Suprapubic skin (tissue), 4 donors: Measurements from ENCODE around the gene UXT. TPM values are rescaled to one million over a fixed set of nuclear protein-coding genes. Genes with fewer than 3 reads are reported as not detected.

Source experiments
- DNase-seq, 2 donors: peaks; one replicate each; pipeline ENCODE4 v3.0.0-alpha.2; 2019; ENCODE audit warnings: low spot score in 2 of 2
- H3K27ac ChIP-seq: fragments of 200-600 bp; sonication (generic); one replicate; pipeline ENCODE4 v1.5.1; 2019
- H3K27me3 ChIP-seq: fragments of 200-600 bp; sonication (generic); one replicate; pipeline ENCODE4 v1.5.1; 2019
- H3K36me3 ChIP-seq: fragments of 200-600 bp; sonication (generic); one replicate; pipeline ENCODE4 v1.5.1; 2019
- H3K4me1 ChIP-seq: fragments of 200-600 bp; sonication (generic); one replicate; pipeline ENCODE4 v1.5.1; 2019
- H3K4me3 ChIP-seq: fragments of 200-600 bp; sonication (generic); one replicate; pipeline ENCODE4 v1.5.1; 2019; ENCODE audit warnings: mild to moderate bottlenecking
- H3K9me3 ChIP-seq: fragments of 200-600 bp; sonication (generic); one replicate; pipeline ENCODE4 v1.5.1; 2019
- EP300 ChIP-seq: sonication (generic); formaldehyde crosslinking; IDR thresholded peaks from one replicate; pipeline ENCODE4 v1.6.1; 2017; ENCODE audit warnings: antibody characterized with exemption
- POLR2A ChIP-seq, 2 donors: fragments of 450-650 bp; IDR thresholded peaks; one replicate each; pipeline ENCODE4 v1.6.1; 2017; ENCODE audit warnings: antibody characterized with exemption in 2 of 2, mild to moderate bottlenecking in 2 of 2, moderate library complexity in 2 of 2
- POLR2AphosphoS5 ChIP-seq, 3 donors: sonication (generic); formaldehyde crosslinking; IDR thresholded peaks; one replicate each; pipeline ENCODE4 v1.6.1; 2017; ENCODE audit warnings: antibody characterized with exemption in 3 of 3
- WGBS: methylation state at CpG from one replicate; pipeline ENCODE4 v1.1.5; 2018; 5-methylcytosine and 5-hydroxymethylcytosine counted together
- total RNA-seq, 4 donors: library from RNA; depleted of rRNA; stranded (reverse); fragments of >200 nt; gene quantifications; one replicate each; pipeline ENCODE4 v1.1.0, GENCODE V29; 2016
- TF ChIP-seq, protein P1 (sequence below), 2 donors: fragments of 200-600 bp in 1 of 2; fragments of 450-650 bp in 1 of 2; sonication (generic) in 1 of 2; IDR thresholded peaks; one replicate each; pipeline ENCODE4 v1.5.1; 2016 to 2019; ENCODE audit warnings: antibody characterized with exemption in 2 of 2, mild to moderate bottlenecking in 1 of 2, moderate library complexity in 1 of 2

Gene UXT
- total RNA-seq, 4 donors from 2014 or later = 82.6 to 127 (median 118) TPM

DNA sequence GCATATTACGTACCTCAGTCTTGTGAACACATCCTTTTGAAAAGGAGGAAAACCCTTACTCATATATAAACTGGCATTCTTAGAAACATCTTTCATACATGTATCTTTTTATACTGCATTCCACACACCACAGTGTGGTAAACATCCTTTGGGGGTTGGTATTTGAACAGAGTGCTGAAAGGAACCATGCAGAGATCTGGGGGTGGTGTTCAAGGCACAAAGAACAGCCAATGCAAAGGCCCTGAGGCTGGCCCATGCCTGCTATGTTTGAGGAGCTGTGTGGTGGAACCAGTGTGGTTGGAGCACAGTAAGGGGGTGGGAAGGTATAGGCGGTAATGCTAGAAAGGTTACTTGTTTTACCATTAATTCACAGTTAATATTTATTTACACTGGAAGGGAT lies 10.6 kb downstream of the UXT start:
- H3K36me3 ChIP-seq = peaks cover 4% of the 10 kb centered on the region
- no peak overlapping the region for H3K4me3 ChIP-seq
- no peak overlapping the region for H3K27ac ChIP-seq
- H3K27me3 ChIP-seq = no peaks in the 10 kb centered on the region
- peaks cover 11% of the 10 kb centered on the region for H3K4me1 ChIP-seq
- 76% methylated on average over 2 of the region's 2 CpGs for WGBS
- no peak for TF ChIP-seq EP300
- no peak for TF ChIP-seq POLR2AphosphoS5 (IDR thresholded peaks at IDR 0.05)
- TF ChIP-seq, protein P1, sequence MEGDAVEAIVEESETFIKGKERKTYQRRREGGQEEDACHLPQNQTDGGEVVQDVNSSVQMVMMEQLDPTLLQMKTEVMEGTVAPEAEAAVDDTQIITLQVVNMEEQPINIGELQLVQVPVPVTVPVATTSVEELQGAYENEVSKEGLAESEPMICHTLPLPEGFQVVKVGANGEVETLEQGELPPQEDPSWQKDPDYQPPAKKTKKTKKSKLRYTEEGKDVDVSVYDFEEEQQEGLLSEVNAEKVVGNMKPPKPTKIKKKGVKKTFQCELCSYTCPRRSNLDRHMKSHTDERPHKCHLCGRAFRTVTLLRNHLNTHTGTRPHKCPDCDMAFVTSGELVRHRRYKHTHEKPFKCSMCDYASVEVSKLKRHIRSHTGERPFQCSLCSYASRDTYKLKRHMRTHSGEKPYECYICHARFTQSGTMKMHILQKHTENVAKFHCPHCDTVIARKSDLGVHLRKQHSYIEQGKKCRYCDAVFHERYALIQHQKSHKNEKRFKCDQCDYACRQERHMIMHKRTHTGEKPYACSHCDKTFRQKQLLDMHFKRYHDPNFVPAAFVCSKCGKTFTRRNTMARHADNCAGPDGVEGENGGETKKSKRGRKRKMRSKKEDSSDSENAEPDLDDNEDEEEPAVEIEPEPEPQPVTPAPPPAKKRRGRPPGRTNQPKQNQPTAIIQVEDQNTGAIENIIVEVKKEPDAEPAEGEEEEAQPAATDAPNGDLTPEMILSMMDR (IDR thresholded peaks at IDR 0.05) = no peak
- TF ChIP-seq POLR2A (IDR thresholded peaks at IDR 0.05) = no peak
- no peak for DNase-seq
- no peaks in the 10 kb centered on the region for H3K9me3 ChIP-seq

DNA sequence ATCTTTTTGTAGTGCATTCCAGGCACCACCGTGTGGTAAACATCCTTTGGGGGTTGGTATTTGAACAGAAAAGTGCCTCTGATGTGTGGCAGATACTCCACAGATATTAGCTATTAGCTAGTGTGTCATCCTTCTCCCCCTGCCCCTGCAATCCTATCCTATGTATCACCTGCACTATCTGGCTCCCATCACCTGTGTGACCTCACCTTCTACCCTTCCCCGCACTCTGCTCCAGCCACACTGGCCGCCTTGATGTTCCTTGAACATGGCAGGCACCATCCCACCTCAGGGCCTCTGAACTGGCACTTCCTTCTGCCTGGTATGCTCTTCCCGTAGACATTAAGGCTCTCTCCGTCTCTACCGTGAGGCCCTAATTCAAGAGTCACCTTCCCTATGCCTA lies 12.3 kb downstream of the UXT start:
- no peak for DNase-seq
- no peak overlapping the region for H3K27ac ChIP-seq
- no peaks in the 10 kb centered on the region for H3K9me3 ChIP-seq
- H3K4me1 ChIP-seq = peaks cover 11% of the 10 kb centered on the region
- no peaks in the 10 kb centered on the region for H3K36me3 ChIP-seq
- TF ChIP-seq POLR2AphosphoS5 (IDR thresholded peaks at IDR 0.05) = no peak
- no peak for TF ChIP-seq EP300
- no peak for TF ChIP-seq POLR2A (IDR thresholded peaks at IDR 0.05)
- TF ChIP-seq, protein P1 (IDR thresholded peaks at IDR 0.05) = no peak
- WGBS = 74% methylated on average over 6 of the region's 6 CpGs
- H3K27me3 ChIP-seq = no peaks in the 10 kb centered on the region
- H3K4me3 ChIP-seq = no peak overlapping the region

DNA sequence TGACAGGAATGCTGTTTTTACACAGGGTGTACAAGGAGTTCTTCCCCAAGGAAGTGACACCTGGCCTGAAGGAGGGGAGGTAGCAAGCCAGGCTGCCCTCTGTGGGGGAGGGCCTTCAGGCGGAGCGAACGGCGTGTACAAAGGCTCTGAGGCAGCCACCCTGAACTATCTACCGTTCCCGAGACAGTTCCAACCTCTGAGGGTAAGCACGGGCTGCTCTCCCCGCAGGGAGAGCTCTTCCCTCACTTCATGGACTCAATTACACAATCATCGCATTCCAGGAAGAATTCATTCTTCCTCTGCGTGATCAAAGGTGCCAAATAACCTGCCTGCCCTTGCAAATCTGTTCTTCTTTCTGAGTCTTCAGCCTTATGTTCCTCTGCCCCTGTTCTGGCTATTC lies 13.4 kb downstream of the UXT start:
- Histone ChIP-seq H3K27me3 (no peaks in the 10 kb centered on the region), H3K4me3 (no peak overlapping the region), H3K4me1 (peaks cover 8% of the 10 kb centered on the region), H3K9me3 (no peaks in the 10 kb centered on the region), H3K36me3 (peaks cover 5% of the 10 kb centered on the region), H3K27ac (no peak overlapping the region)
- no peak for DNase-seq
- 79% methylated on average over 10 of the region's 10 CpGs for whole genome bisulfite sequencing
- TF ChIP-seq POLR2A (IDR thresholded peaks at IDR 0.05) (no peak), EP300 (no peak), POLR2AphosphoS5 (IDR thresholded peaks at IDR 0.05) (no peak)
- TF ChIP-seq, protein P1 (IDR thresholded peaks at IDR 0.05) = no peak

DNA sequence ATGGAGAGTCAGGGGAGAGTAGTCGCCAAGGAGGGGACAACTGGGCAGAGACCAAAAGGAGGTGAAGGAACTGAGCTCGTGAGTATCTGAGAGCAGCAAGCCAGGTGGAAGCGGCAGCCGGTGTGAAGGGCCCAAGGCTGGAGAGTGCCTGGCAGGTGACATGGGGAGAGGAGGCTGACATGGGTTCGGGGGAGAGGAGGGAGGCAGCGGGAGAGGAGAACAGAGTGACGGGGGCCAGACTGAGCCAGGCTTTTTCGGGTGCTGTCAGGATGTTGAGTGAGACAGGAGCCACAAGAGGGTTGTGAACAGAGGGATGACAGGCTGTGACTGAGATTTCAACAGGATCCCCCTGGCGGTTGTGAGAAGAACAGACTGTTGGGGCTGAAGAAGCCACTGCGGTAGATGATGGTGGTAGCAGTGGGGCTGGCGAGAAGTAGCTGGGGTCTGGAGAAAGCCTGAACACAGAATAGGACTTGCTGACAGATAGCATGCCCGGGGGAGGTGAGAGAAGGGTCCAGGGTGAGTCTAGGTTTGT lies 14.4 kb downstream of the UXT start:
- H3K4me3 ChIP-seq = no peak overlapping the region
- H3K27me3 ChIP-seq = no peaks in the 10 kb centered on the region
- no peak overlapping the region for H3K27ac ChIP-seq
- TF ChIP-seq EP300 = no peak
- TF ChIP-seq, protein P1 (IDR thresholded peaks at IDR 0.05) = no peak
- TF ChIP-seq POLR2AphosphoS5 (IDR thresholded peaks at IDR 0.05) = no peak
- no peak for TF ChIP-seq POLR2A (IDR thresholded peaks at IDR 0.05)
- DNase-seq = no peak
- peaks cover 11% of the 10 kb centered on the region for H3K36me3 ChIP-seq
- H3K9me3 ChIP-seq = no peaks in the 10 kb centered on the region
- H3K4me1 ChIP-seq = peaks cover 8% of the 10 kb centered on the region
- 73% methylated on average over 12 of the region's 12 CpGs for WGBS

DNA sequence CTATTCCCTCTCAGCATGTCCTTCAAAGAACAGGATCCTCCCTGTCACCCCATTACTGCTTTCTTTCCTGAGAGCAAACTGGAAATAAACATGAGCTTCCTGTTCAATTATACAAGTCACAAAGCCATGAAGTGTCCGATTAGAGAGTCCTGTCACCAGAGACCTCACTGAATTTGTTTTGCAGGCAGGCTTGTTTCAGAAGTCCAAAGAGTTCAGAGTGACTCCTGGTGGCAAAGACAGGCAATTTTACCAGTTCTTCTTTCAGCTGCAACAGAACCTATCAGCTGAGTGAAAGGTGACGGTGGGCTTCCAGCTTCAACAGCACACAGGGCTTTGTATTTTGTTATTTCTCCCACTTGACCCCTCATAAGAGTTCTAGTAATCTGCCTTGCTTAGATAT lies 15.1 kb downstream of the UXT start:
- Histone ChIP-seq H3K36me3 (peaks cover 18% of the 10 kb centered on the region), H3K27me3 (no peaks in the 10 kb centered on the region), H3K4me1 (peaks cover 2% of the 10 kb centered on the region), H3K9me3 (no peaks in the 10 kb centered on the region), H3K27ac (no peak overlapping the region), H3K4me3 (no peak overlapping the region)
- WGBS = 34% methylated on average over 2 of the region's 2 CpGs
- DNase-seq = no peak
- TF ChIP-seq EP300 = no peak
- TF ChIP-seq, protein P1 (IDR thresholded peaks at IDR 0.05) = no peak
- no peak for TF ChIP-seq POLR2AphosphoS5 (IDR thresholded peaks at IDR 0.05)
- no peak for TF ChIP-seq POLR2A (IDR thresholded peaks at IDR 0.05)
